Psoas muscle (tissue), 8 donors: ENCODE data around the gene NME7. TPM values are rescaled to one million over a fixed set of nuclear protein-coding genes. Genes with fewer than 3 reads are reported as not detected.
"Not testable (repeated sequence)": the region's sequence is repeated elsewhere in the genome, so short reads cannot be mapped to it uniquely, and the experiment has no call there.

Source experiments
- ATAC-seq, 4 donors: fragments of 200-7000 bp; cut with Tn5 transposase; one replicate each; pipeline ENCODE4 v1.9.1; 2020; ENCODE audit warnings: moderate library complexity in 3 of 4, mild to moderate bottlenecking in 2 of 4
- DNase-seq, 2 donors: peaks; one replicate each; pipeline ENCODE4 v3.0.0-alpha.2; 2020
- H3K27ac ChIP-seq: fragments of 200-600 bp; one replicate; pipeline ENCODE4 v1.8.0; 2022
- H3K27me3 ChIP-seq, 3 donors: fragments of 200-600 bp in 1 of 3; one replicate each; pipeline versions ENCODE4 v1.6.1 to v1.8.0; 2013 to 2022; ENCODE audit warnings: low read length in 2 of 3, mild to moderate bottlenecking in 2 of 3, moderate library complexity in 1 of 3; ENCODE audit not compliant: insufficient read depth in 3 of 3
- H3K36me3 ChIP-seq, 2 donors: fragments of 200-600 bp in 1 of 2; one replicate each; pipeline versions ENCODE4 v1.6.1 to v1.8.0; 2013 to 2022; ENCODE audit warnings: low read depth in 1 of 2, mild to moderate bottlenecking in 1 of 2, moderate library complexity in 1 of 2; ENCODE audit not compliant: insufficient read depth in 1 of 2
- H3K4me1 ChIP-seq: fragments of 200-600 bp; one replicate; pipeline ENCODE4 v1.8.0; 2022
- H3K4me3 ChIP-seq: fragments of 200-600 bp; one replicate; pipeline ENCODE4 v1.8.0; 2022; ENCODE audit warnings: mild to moderate bottlenecking
- H3K9me3 ChIP-seq: fragments of 200-600 bp; one replicate; pipeline ENCODE4 v1.8.0; 2022
- CTCF ChIP-seq: fragments of 200-600 bp; IDR thresholded peaks from one replicate; pipeline ENCODE4 v1.8.0; 2022; ENCODE audit warnings: antibody characterized with exemption
- WGBS, 3 donors: extraction: QIAGEN DNeasy Blood & Tissue Kit; methylation state at CpG; one replicate each; pipeline versions ENCODE4 v1.1.6 to v1.1.7; 2013; 5-methylcytosine and 5-hydroxymethylcytosine counted together
- intact Hi-C, 2 donors: fragments of 100-400 bp; cut with DNase I; formaldehyde crosslinking; loops; one replicate each; pipeline versions ENCODE4 v1.11.0 to v1.14.2; 2022
- long read RNA-seq, 2 donors: library from polyadenylated mRNA; unstranded; transcript quantifications; one replicate each; pipeline ENCODE4 v2.0.0, GENCODE V29; 2021
- polyA plus RNA-seq, 3 donors: library from polyadenylated mRNA; stranded (reverse); fragments of 200-250 nt; gene quantifications; one replicate each; pipeline ENCODE4 v1.2.3, GENCODE V29; 2013
- total RNA-seq, 4 donors: library from RNA; stranded (reverse); fragmentation: NEBNext Ultra II Directional in 2 of 4; extraction: Animal tissue kit (Norgen Biotek cat#: 25700) in 2 of 4; gene quantifications; one replicate each; pipeline versions ENCODE4 v1.2.1 to v1.2.4, GENCODE V29; 2021 to 2023
- donor health status: healthy with polysubstance abuse.
- donor health status: DM: no; HTN: no; CAD: no; lungs with moderate emphysema.
- donor health status: Bipolar disorder and iron deficiency.
- donor health status: healthy.
- donor health status: DM: yes; HTN: yes; CAD: no.
- donor health status: DM: no; HTN: no; CAD: no.
- donor health status: DM: no; HTN: no; CAD: no.
- donor health status: DM: yes; HTN: yes; CAD: no.

Gene NME7
- total RNA-seq = 1 to 10 TPM; 3.9 to 6.4 (median 4.4) TPM
- 10 to 100 TPM in 1 of 3 donors, 1 to 10 TPM in 2; 4.8 to 14.1 (median 7.9) TPM for polyA plus RNA-seq
- long read RNA-seq, donor 1, transcript NME7-201 (12 exons, 1,642 nt) = major isoform, 5 of 6 reads
- long read RNA-seq, donor 1, partial matches to known transcripts = 0 of 6 reads
- long read RNA-seq, donor 1, other reads (novel, unspliced or antisense) = 1 of 6 reads
- long read RNA-seq, donor 2, partial matches to known transcripts = 0 of 46 reads
- long read RNA-seq, donor 2, other reads (novel, unspliced or antisense) = 44 of 46 reads

GRCh38 chr1:169367686-169368405, at the start of gene NME7, which contains the start of gene BLZF1:
Gene NME7 (minus strand): TSS chr1:169367797. CDS start chr1:169367710, 87 bp downstream.
Gene BLZF1 (plus strand): TSS chr1:169368195. CDS start chr1:169369523, 1,328 bp downstream.
- intact Hi-C loops = loop anchor here in 1 of 2 donors (10.0 kb wide), 1 partner anchor 117 kb away; the partner anchor contains the start of gene SLC19A2
- H3K27me3 ChIP-seq = no peaks in the 10 kb centered on the region
- peaks cover 18% of the 10 kb centered on the region for H3K4me1 ChIP-seq
- peaks cover 0 to 36% of the 10 kb centered on the region in 2 donors for H3K36me3 ChIP-seq
- peak within 1 kb of the TSS; percentile 91 for H3K27ac ChIP-seq
- WGBS, 3 donors = 0 to 1% (median 0%) methylated on average over 35 to 37 of the region's 37 CpGs
- no peak for TF ChIP-seq CTCF
- peak; percentile 96 to 97 for DNase-seq
- peak within 1 kb of the TSS; percentile 88 for H3K4me3 ChIP-seq
- ATAC-seq = peak; percentile 99 to 100 (median 100)
- H3K9me3 ChIP-seq = no peaks in the 10 kb centered on the region

- H3K36me3 ChIP-seq = no peaks in the 10 kb centered on the region
- no peaks in the 10 kb centered on the region for H3K27me3 ChIP-seq
- TF ChIP-seq CTCF = no peak
- no peaks in the 10 kb centered on the region for H3K4me1 ChIP-seq
- ATAC-seq = no peak
- no peak overlapping the region for H3K27ac ChIP-seq
- DNase-seq = no peak
- WGBS, 3 donors = 84 to 91% (median 88%) methylated on average over 2 of the region's 2 CpGs
- H3K4me3 ChIP-seq = no peak overlapping the region
- no peaks in the 10 kb centered on the region for H3K9me3 ChIP-seq
- intact Hi-C loops = no loop called here
Measured at GRCh38 chr1:169414952-169415351, 47.4 kb upstream of the NME7 start.

- H3K4me3 ChIP-seq, H3K4me1 ChIP-seq, H3K27me3 ChIP-seq, H3K36me3 ChIP-seq, intact Hi-C loops, H3K27ac ChIP-seq, DNase-seq, ATAC-seq, H3K9me3 ChIP-seq: not testable (repeated sequence)
- 90 to 93% (median 91%) methylated on average over 5 of the region's 5 CpGs for WGBS, 3 donors
Measured at GRCh38 chr1:169408340-169408739, 40.7 kb upstream of the NME7 start.

GRCh38 chr1:169402578-169402977, 35.0 kb upstream of the NME7 start:
- H3K4me1 ChIP-seq, DNase-seq, H3K4me3 ChIP-seq, H3K36me3 ChIP-seq, intact Hi-C loops, ATAC-seq, H3K27ac ChIP-seq, H3K27me3 ChIP-seq: not testable (repeated sequence)
- peaks cover 10% of the 10 kb centered on the region for H3K9me3 ChIP-seq
- WGBS, 3 donors = 67 to 90% (median 89%) methylated on average over 1 of the region's 1 CpG

GRCh38 chr1:169395955-169396354, 28.4 kb upstream of the NME7 start:
- no peak for DNase-seq
- ATAC-seq = no peak
- WGBS, 3 donors = 94 to 96% (median 95%) methylated on average over 3 of the region's 3 CpGs
- no peak for TF ChIP-seq CTCF
- Histone ChIP-seq H3K36me3 (peaks cover 5 to 45% of the 10 kb centered on the region in 2 donors), H3K4me1 (no peaks in the 10 kb centered on the region), H3K27me3 (no peaks in the 10 kb centered on the region), H3K27ac (no peak overlapping the region), H3K9me3 (peaks cover 4% of the 10 kb centered on the region), H3K4me3 (no peak overlapping the region)
- intact Hi-C loops = no loop called here
